K562 (cell line): Measurements from ENCODE around the gene C2CD4B. TPM values are rescaled to one million over a fixed set of nuclear protein-coding genes. Genes with fewer than 3 reads are reported as not detected.

Experiments
- ATAC-seq: fragments of 200-7000 bp; cut with Tn5 transposase; 3 replicates; pipeline ENCODE4 v1.9.1; 2020; ENCODE audit warnings: moderate library complexity
- BruUV-seq: library from RNA; stranded (reverse); fragments of 400-500 nt; replicated peaks from 2 replicates; lab custom pipeline; 2021; lab: Mats Ljungman, UMichigan
- CTCF ChIA-PET: fragments of 300-600 bp; formaldehyde crosslinking; extraction: SDS; loops from one replicate; lab custom pipeline; 2021; ENCODE audit warnings: low intra/inter-chr PET ratio; lab: Yijun Ruan, JAX
- POLR2A ChIA-PET: fragments of 300-600, 350-650 bp; sonication (Branson Sonifier 250); formaldehyde crosslinking; extraction: SDS; loops from one replicate; lab custom pipeline; 2021; ENCODE audit warnings: antibody characterized with exemption, inconsistent platforms; lab: Yijun Ruan, JAX
- DNase-seq, 4 experiments: peaks; one replicate each; pipeline versions ENCODE4 v3.0.0 to v3.0.0-alpha.2; 2011 to 2018; ENCODE audit warnings: low spot score in 3 of 4, mixed read lengths in 3 of 4; ENCODE audit errors: extremely low read depth in 1 of 4
- FAIRE-seq: peaks from 2 replicates; lab custom pipeline; 2011; peaks lifted over from hg19 to GRCh38; lab: Jason Lieb, UNC
- H2AFZ ChIP-seq: 2 replicates; pipeline ENCODE4 v1.6.0; 2011; ENCODE audit warnings: low read depth, low read length, control low read depth, inconsistent platforms
- H3K27ac ChIP-seq: fragments of 200-600 bp; 3 replicates; pipeline ENCODE4 v1.8.0; 2011; ENCODE audit warnings: low read depth, mild to moderate bottlenecking, control low read depth, inconsistent platforms, low read length, moderate library complexity, mixed read lengths; ENCODE audit errors: extremely low read depth
- H3K27me3 ChIP-seq, 2 experiments: fragments of 300-600 bp in 1 of 2; 2 replicates in 1 of 2; 3 replicates in 1 of 2; pipeline versions ENCODE4 v1.6.0 to v1.8.0; 2011; ENCODE audit warnings: inconsistent platforms in 2 of 2, low read length in 2 of 2, mild to moderate bottlenecking in 1 of 2, mixed read lengths in 1 of 2, moderate library complexity in 1 of 2; ENCODE audit not compliant: control insufficient read depth in 2 of 2, insufficient read depth in 2 of 2
- H3K36me3 ChIP-seq: fragments of 300-600 bp; 3 replicates; pipeline ENCODE4 v1.8.0; 2011; ENCODE audit warnings: mild to moderate bottlenecking, low read length, inconsistent platforms; ENCODE audit not compliant: control insufficient read depth, insufficient read depth
- H3K4me1 ChIP-seq, 2 experiments: fragments of 200-600 bp in 1 of 2; replicated peaks in 1 of 2; 2 replicates in 1 of 2; 3 replicates in 1 of 2; pipeline versions ENCODE4 v1.5.1 to v1.8.0; 2011; ENCODE audit warnings: inconsistent platforms in 2 of 2, low read length in 2 of 2, mild to moderate bottlenecking in 1 of 2, mixed read lengths in 1 of 2, moderate library complexity in 1 of 2; ENCODE audit not compliant: control insufficient read depth in 2 of 2, insufficient read depth in 2 of 2
- H3K4me2 ChIP-seq: 2 replicates; pipeline ENCODE4 v1.6.1; 2011; ENCODE audit warnings: low read length, control low read depth, inconsistent platforms, mixed read lengths; ENCODE audit not compliant: insufficient read depth
- H3K4me3 ChIP-seq: fragments of 200-600 bp; sonication (generic), shearing (Covaris generic); 2 replicates; pipeline ENCODE4 v1.5.1; 2016; ENCODE audit warnings: control low read depth, inconsistent platforms
- H3K79me2 ChIP-seq: fragments of 200-600 bp; 3 replicates; pipeline ENCODE4 v1.8.0; 2011; ENCODE audit warnings: low read length, inconsistent platforms; ENCODE audit not compliant: control insufficient read depth, insufficient read depth
- H3K9ac ChIP-seq, 2 experiments: 2 replicates each; pipeline versions ENCODE4 v1.6.0 to v1.6.1; 2011; ENCODE audit warnings: low read depth in 2 of 2, low read length in 2 of 2, control low read depth in 1 of 2, inconsistent platforms in 1 of 2, mild to moderate bottlenecking in 1 of 2, mixed read lengths in 1 of 2; ENCODE audit not compliant: insufficient read depth in 1 of 2
- H3K9me1 ChIP-seq: one replicate; pipeline ENCODE4 v1.6.0; 2011; ENCODE audit warnings: inconsistent platforms, mild to moderate bottlenecking, low read length, moderate library complexity; ENCODE audit not compliant: control insufficient read depth, insufficient read depth
- H3K9me3 ChIP-seq: replicated peaks from 2 replicates; pipeline ENCODE4 v1.5.1; 2011; ENCODE audit warnings: low read depth, low read length, inconsistent platforms; ENCODE audit not compliant: control insufficient read depth, insufficient read depth
- H4K20me1 ChIP-seq: replicated peaks from 2 replicates; pipeline ENCODE4 v1.6.1; 2011; ENCODE audit warnings: low read length, inconsistent platforms, mixed read lengths; ENCODE audit not compliant: control insufficient read depth, insufficient read depth
- BCOR ChIP-seq: fragments of 450-650 bp; IDR thresholded peaks from 2 replicates; pipeline ENCODE4 v1.6.1; 2016
- CHD4 ChIP-seq: fragments of 200-600 bp; sonication (generic); IDR thresholded peaks from 3 replicates; pipeline ENCODE4 v1.6.1; 2012; ENCODE audit warnings: low read depth, mild to moderate bottlenecking, mixed read lengths, low read length, inconsistent platforms; ENCODE audit not compliant: insufficient read depth, insufficient replicate concordance, poor library complexity, severe bottlenecking
- ELF1 ChIP-seq: fragments of 200-800 bp; sonication (Bioruptor generic); IDR thresholded peaks from 2 replicates; pipeline ENCODE4 v1.6.1; 2016; ENCODE audit warnings: missing genetic modification characterization, missing compliant biosample characterization
- PHF20 ChIP-seq: fragments of 450-650 bp; IDR thresholded peaks from 2 replicates; pipeline ENCODE4 v1.6.1; 2018; ENCODE audit not compliant: partially characterized antibody
- PML ChIP-seq: IDR thresholded peaks from 2 replicates; pipeline ENCODE4 v1.6.1; 2012; ENCODE audit warnings: low read length, inconsistent platforms
- SMAD2 ChIP-seq: fragments of 150-350 bp; IDR thresholded peaks from 2 replicates; pipeline ENCODE4 v1.6.1; 2014; ENCODE audit warnings: low read depth, mild to moderate bottlenecking, low read length
- ZC3H4 ChIP-seq: sonication (generic); formaldehyde crosslinking; IDR thresholded peaks from 2 replicates; pipeline ENCODE4 v1.9.0; 2021; ENCODE audit warnings: missing genetic modification reagents, borderline replicate concordance
- ZNF445 ChIP-seq: fragments of 250-450 bp; sonication (Bioruptor Pico); IDR thresholded peaks from 2 replicates; pipeline ENCODE4 v1.4.0; 2020; ENCODE audit warnings: low read depth, mild to moderate bottlenecking, moderate library complexity
- WGBS: fragments of 100-300 bp; shearing (Covaris generic); methylation state at CpG from one replicate; pipeline ENCODE4 v1.1.6; 2016; ENCODE audit warnings: low coverage, mixed read lengths; ENCODE audit not compliant: insufficient coverage; ENCODE audit errors: missing lambda C conversion rate; 5-methylcytosine and 5-hydroxymethylcytosine counted together
- in situ Hi-C: fragments of 300-500 bp; cut with MboI; formaldehyde crosslinking; loops from 4 replicates; pipeline ENCODE4 v1.15.0; 2018; ENCODE audit warnings: inconsistent platforms, mixed read lengths
- intact Hi-C: fragments of 100-400 bp; cut with micrococcal nuclease; formaldehyde crosslinking; loops from 2 replicates; pipeline ENCODE4 v1.14.2; 2022
- polyA plus RNA-seq, 8 experiments: library from polyadenylated mRNA; depleted of rRNA in 4 of 8; stranded (reverse) in 5 of 8; unstranded in 3 of 8; fragments of >200 nt; fragmentation: Nextera tagmentation in 2 of 8; fragmentation: Illumina TruSeq in 1 of 8; extraction: Ambion mirVana in 2 of 8; extraction: Trizol in 1 of 8; gene quantifications; 2 replicates each; pipeline versions ENCODE4 v1.2.1 to v1.2.3, GENCODE V29; 2011 to 2014; ENCODE audit warnings: inconsistent platforms in 1 of 8, missing spikeins in 1 of 8
- total RNA-seq, 7 experiments: library from RNA; depleted of rRNA in 6 of 7; stranded (reverse); fragments of >200 nt in 6 of 7; fragmentation: Illumina TruSeq in 2 of 7; extraction: Trizol in 2 of 7; gene quantifications; 2 replicates each; pipeline versions ENCODE4 v1.2.1 to v1.2.3, GENCODE V29; 2011 to 2021; ENCODE audit warnings: low replicate concordance in 1 of 7
- TF ChIP-seq, protein P1 (sequence below), 2 experiments: fragments of 450-650 bp; conservative IDR thresholded peaks; 2 replicates each; pipeline ENCODE4 v1.6.1; 2017; ENCODE audit warnings: mild to moderate bottlenecking in 2 of 2, moderate library complexity in 2 of 2
- TF ChIP-seq, protein P2 (sequence below): fragments of 450-650 bp; IDR thresholded peaks from 2 replicates; pipeline ENCODE4 v1.6.1; 2016; ENCODE audit warnings: antibody characterized with exemption

Gene C2CD4B
- total and polyA plus RNA-seq, 9 of the 15 experiments (the other 6 are each of a cell fraction or from before 2014, with no cell fraction given): 0.11 TPM; not detected in 8

DNA sequence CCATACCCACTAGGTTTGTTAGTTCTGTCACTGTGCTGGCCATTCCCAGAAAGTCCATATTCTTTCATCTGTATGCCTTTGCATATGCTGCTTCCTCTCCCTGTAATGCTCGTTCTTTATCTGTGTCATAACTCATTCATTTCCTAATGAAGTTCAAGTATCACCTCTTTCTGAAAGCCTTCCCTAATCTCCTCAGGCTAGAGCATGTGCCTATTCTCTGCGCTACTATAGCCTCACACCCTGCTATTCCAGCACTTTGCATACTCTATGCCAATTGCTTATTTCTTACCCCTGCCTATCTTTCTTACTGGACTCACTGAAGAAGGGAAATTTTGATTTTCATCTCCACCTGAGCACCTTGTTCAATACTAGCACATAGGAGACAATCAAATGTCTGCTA is 25.6 kb upstream of the C2CD4B start:
- H4K20me1 ChIP-seq: 0 out of 2 replicates have a peak, but pooled peaks cover 3% of the 10 kb centered on the region
- H3K27me3 ChIP-seq: peaks cover 2 to 17% of the 10 kb centered on the region in 2 experiments; a peak in 2 of 5 replicates
- no peaks in the 10 kb centered on the region for H3K9me3 ChIP-seq
- in situ Hi-C loops (no loop called here), intact Hi-C loops (no loop called here)
- H3K79me2 ChIP-seq: no peaks in the 10 kb centered on the region
- H3K4me3 ChIP-seq: no peak overlapping the region
- no peak for FAIRE-seq
- no peak overlapping the region for H3K27ac ChIP-seq
- DNase-seq: no peak
- H3K9me1 ChIP-seq: no peaks in the 10 kb centered on the region
- ChIA-PET POLR2A (no interaction called here), CTCF (no interaction called here)
- H3K9ac ChIP-seq: no peak overlapping the region
- BruUV-seq: no TSS peak
- no peak overlapping the region for H3K4me2 ChIP-seq
- no peak for TF ChIP-seq CHD4
- TF ChIP-seq, protein P1, sequence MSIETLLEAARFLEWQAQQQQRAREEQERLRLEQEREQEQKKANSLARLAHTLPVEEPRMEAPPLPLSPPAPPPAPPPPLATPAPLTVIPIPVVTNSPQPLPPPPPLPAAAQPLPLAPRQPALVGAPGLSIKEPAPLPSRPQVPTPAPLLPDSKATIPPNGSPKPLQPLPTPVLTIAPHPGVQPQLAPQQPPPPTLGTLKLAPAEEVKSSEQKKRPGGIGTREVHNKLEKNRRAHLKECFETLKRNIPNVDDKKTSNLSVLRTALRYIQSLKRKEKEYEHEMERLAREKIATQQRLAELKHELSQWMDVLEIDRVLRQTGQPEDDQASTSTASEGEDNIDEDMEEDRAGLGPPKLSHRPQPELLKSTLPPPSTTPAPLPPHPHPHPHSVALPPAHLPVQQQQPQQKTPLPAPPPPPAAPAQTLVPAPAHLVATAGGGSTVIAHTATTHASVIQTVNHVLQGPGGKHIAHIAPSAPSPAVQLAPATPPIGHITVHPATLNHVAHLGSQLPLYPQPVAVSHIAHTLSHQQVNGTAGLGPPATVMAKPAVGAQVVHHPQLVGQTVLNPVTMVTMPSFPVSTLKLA (conservative IDR thresholded peaks at IDR 0.05): no peak
- ATAC-seq: no peak
- H2AFZ ChIP-seq: no peak overlapping the region
- 0 out of 5 replicates have a peak, but pooled peaks cover 0 to 5% of the 10 kb centered on the region in 2 experiments for H3K4me1 ChIP-seq
- no peaks in the 10 kb centered on the region for H3K36me3 ChIP-seq
- 3% methylated on average over 2 of the region's 2 CpGs for WGBS

DNA sequence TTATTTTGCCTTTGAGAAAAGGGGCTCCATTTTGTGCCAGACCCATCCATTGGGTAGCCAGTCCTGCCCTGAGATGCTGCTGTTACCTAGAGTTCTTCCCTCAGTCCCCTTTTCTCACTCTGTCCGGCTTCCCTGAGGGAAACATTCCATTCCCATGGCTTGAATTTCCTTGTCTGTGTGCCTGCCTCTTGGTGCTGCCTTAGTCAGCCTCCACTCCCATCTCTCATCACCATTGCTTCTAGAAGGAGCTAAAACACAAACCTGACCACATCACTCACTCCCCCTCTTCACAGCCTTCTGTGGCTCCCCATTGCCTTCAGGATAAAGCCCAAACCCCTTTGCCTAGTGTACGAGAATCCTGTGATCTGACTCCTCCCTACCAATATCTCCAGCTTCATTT is 25.2 kb upstream of the C2CD4B start:
- Histone ChIP-seq H2AFZ (no peak overlapping the region), H3K4me1 (0 out of 5 replicates have a peak, but pooled peaks cover 0 to 5% of the 10 kb centered on the region in 2 experiments), H3K9me1 (no peaks in the 10 kb centered on the region), H4K20me1 (0 out of 2 replicates have a peak, but pooled peaks cover 3% of the 10 kb centered on the region), H3K9ac (no peak overlapping the region), H3K36me3 (no peaks in the 10 kb centered on the region), H3K27me3 (peaks cover 2 to 17% of the 10 kb centered on the region in 2 experiments; a peak in 2 of 5 replicates), H3K4me3 (no peak overlapping the region), H3K9me3 (no peaks in the 10 kb centered on the region), H3K27ac (no peak overlapping the region), H3K4me2 (no peak overlapping the region), H3K79me2 (no peaks in the 10 kb centered on the region)
- no peak for FAIRE-seq
- intact Hi-C loops: no loop called here
- ChIA-PET CTCF (no interaction called here), POLR2A (no interaction called here)
- no peak for ATAC-seq
- TF ChIP-seq SMAD2: no peak
- no peak for TF ChIP-seq ZC3H4 (CRISPR knock-in tag)
- TF ChIP-seq ZNF445 (CRISPR knock-in tag): no peak
- TF ChIP-seq, protein P2, sequence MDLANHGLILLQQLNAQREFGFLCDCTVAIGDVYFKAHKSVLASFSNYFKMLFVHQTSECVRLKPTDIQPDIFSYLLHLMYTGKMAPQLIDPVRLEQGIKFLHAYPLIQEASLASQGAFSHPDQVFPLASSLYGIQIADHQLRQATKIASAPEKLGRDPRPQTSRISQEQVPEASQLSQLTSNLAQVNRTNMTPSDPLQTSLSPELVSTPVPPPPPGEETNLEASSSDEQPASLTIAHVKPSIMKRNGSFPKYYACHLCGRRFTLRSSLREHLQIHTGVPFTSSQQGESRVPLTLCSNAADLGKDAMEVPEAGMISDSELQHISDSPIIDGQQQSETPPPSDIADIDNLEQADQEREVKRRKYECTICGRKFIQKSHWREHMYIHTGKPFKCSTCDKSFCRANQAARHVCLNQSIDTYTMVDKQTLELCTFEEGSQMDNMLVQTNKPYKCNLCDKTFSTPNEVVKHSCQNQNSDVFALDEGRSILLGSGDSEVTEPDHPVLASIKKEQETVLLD: no peak
- no peak for TF ChIP-seq PHF20
- TF ChIP-seq PML: no peak
- TF ChIP-seq ELF1 (tag): no peak
- no peak for TF ChIP-seq BCOR
- in situ Hi-C loops: no loop called here
- no peak for DNase-seq
- BruUV-seq: no TSS peak
- 0% methylated on average over 2 of the region's 2 CpGs for WGBS
